ENCODE results near the gene GLMP. TPM values are rescaled to one million over a fixed set of nuclear protein-coding genes. Genes with fewer than 3 reads are reported as not detected.

GLMP gene
- total RNA-seq, 1 donor from 2014 or later: 16.0 TPM

DNA sequence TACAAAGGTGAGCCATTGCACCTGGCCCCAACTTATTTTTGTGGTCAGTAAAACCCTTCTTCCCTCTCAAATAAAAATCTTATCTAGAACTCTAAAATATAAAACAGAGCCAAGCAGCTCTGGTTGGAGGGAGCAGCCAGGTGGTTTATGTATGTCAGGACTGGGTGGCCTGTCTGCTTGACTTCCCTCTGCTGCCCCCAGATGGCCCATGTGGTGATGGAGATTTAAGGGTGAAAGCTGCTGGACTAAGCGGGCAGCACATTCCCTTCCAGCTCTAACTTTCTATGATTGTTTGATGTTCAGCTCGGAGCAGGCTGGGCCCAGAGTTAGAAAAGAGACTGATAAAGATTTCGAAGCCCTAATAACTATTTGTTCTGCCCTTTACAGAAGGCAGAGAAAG is 35.7 kb downstream of the GLMP start:
- intact Hi-C loops (cut with micrococcal nuclease): no loop called here
- no peak for ATAC-seq
- no peak for DNase-seq

DNA sequence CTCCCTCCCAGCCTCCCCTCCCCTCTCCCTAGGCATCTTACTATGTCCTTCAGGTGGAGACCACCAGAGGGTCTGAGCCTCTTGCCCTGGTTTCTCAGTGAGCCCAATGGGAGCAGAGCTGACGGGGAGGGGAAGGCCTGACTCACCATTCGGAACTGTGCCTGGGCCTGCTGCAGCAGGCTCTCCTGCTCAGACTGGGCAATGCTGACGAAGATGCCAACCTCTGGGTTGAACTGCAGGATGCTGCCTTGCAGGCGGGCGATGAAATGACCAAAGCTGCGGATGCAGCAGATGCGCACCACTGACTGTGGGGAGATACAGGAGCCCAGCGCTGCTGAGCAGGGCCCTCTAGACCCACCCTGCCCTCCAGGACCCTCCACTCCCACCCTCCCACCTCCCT is 36.6 kb downstream of the GLMP start:
- DNase-seq (no peak), ATAC-seq (no peak)
- intact Hi-C loops (cut with micrococcal nuclease): no loop called here

GRCh38 chr1:156257711-156258110 is 37.8 kb downstream of the GLMP start:
- DNase-seq: no peak
- ATAC-seq: no peak
- intact Hi-C loops (cut with micrococcal nuclease): no loop called here

- DNase-seq (no peak), ATAC-seq (no peak)
- intact Hi-C loops (cut with micrococcal nuclease): no loop called here
These were observed 41.8 kb downstream of the GLMP start for GRCh38 chr1:156253634-156254033.

DNA sequence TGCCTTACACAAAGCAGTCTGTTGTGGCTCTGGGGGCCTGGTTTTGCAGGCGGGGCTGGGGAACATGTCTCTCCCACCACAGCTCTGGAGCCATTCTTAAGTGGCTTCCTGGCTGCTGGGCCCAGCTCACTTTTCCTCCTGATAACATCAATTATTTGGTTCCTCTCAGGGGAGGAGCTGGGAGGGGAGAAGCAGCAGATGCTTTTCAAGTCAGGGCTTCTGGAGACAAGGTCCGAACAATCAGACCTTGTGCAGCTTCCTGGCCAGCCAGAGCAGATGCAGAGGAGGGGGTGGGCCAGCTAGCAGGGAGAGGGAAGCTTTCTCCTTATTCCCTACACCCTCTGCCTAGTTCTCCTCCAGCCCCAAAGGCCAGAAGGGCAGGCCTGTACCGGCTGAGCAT is 44.0 kb downstream of the GLMP start:
- ATAC-seq (peak; percentile 30), DNase-seq (no peak)
- intact Hi-C loops (cut with micrococcal nuclease): no loop called here

DNA sequence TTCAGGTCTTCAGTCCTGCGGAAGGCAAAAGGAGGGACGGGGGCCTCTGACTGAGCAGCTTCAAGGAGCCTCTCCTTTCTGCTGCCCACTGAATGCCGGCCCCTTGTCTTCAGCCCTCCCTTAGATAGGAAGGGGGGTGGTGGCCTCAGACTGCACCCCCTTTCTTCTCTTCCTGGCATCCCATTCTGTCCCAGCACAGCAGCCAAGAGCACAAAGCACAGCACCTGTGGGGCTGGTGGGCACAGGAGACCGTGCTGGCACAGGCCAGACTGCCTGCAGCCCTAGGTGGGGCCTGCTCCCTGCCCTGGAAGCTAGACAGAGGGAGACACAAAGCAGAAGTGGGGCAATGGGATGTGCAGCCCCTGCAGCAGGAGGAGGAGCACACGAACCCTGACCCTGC is 45.9 kb downstream of the GLMP start:
- ATAC-seq (no peak), DNase-seq (no peak)
- intact Hi-C loops (cut with micrococcal nuclease): no loop called here

GRCh38 chr1:156248323-156248683 is 47.2 kb downstream of the GLMP start:
- intact Hi-C loops (cut with micrococcal nuclease): no loop called here
- no peak for ATAC-seq
- no peak for DNase-seq

GRCh38 chr1:156247460-156248322 is 47.8 kb downstream of the GLMP start, which contains the start of gene PAQR6:
PAQR6 (minus strand) TSS chr1:156248056; CDS start chr1:156246731, 1,325 bp downstream.
- intact Hi-C loops (cut with micrococcal nuclease): no loop called here
- peak; percentile 49 for DNase-seq

DNA sequence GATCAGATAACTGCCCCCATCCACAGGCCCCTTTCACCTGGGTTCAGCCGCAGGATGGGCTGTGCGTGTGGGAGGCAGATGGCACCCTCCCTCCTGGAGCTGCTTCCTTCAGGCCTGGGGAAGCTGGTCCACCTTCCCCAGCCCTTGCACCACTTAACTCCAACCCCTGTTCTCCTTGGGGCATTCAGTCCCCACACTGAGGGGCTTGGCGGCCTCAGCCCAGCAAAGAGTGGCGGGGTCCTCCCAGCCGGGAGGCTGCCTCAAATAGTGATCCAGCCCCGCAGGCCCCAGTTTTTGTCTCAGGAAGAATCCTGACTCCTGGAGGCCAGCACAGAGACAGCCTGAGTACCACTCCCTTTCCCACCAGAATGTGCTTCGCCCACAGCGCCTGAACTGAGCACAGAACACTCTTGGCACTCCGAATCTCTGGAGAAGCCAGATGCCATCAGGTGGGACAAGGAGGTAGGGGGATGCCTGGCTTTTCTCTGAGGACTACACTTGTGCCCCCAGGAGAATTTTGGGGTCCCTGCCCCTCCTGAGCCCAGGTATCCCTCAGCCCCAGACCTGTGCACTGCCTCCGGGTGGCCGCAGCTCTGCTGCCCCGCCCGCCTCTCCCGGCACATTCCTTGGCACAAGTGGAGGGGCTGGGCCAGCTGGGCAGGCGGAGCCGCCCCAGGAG is 48.6 kb downstream of the GLMP start:
- intact Hi-C loops (cut with micrococcal nuclease): no loop called here

More at GRCh38 chr1:156247460-156248322, 47.8 kb downstream of the GLMP start, which contains the start of gene PAQR6:
- peak; percentile 39 for ATAC-seq

DNA sequence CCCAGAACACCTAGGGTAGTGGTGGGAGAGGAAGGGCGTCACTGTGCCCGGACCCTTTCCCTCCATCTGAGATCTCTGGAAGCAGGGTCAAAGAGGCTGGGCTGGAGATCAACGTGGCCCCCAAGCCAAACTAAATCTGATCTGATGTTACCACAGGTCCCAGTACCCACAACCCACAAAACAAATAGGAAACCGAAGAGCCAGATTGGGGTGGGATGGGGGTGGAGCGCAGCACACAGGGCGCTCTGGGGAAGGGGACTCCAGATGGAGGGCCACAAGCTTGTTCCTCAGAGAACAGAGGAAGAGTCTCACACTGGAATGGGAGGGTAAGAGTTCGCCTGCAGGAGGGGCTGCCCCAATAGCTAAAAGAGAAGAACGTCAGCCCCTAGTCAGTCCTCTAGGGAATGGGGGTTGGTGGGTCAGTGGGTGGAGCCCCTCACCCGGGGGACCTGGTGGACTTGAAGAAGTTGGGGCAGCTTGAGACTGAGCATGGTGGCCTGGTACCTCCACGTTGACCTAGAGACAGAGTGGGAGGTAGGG is 49.2 kb downstream of the GLMP start:
- intact Hi-C loops (cut with micrococcal nuclease): no loop called here
- DNase-seq (no peak), ATAC-seq (no peak)

More for the DNA sequence above, 48.6 kb downstream of the GLMP start:
- DNase-seq: peak; percentile 60
- peak; percentile 48 for ATAC-seq

GRCh38 chr1:156245451-156246232 is 49.8 kb downstream of the GLMP start:
- ATAC-seq (peak; percentile 7), DNase-seq (peak; percentile 52)
- intact Hi-C loops (cut with micrococcal nuclease): no loop called here

GRCh38 chr1:156244712-156245111 is 50.8 kb downstream of the GLMP start:
- no peak for ATAC-seq
- DNase-seq: no peak
- intact Hi-C loops (cut with micrococcal nuclease): no loop called here

DNA sequence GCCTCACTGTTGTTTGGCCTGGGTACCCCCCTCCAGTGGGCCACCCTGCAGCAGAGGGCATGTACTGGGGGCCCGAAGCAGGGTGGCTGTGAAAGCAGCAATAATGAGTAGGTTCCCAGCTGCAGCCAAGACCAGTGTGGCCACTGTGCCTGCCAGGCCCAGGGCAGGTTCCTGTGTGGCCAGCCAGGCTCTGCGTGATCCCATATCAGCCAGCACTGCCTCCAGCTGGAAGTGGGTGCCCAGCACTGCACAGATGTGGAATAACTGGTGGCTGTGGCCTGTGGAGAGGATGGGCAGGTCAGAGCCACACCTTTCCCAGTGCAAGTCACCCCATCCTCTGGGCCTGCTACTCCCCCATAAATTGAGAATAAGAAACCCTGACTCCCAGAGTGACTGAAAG is 51.4 kb downstream of the GLMP start:
- DNase-seq: no peak
- intact Hi-C loops (cut with micrococcal nuclease): no loop called here
- ATAC-seq: no peak

DNA sequence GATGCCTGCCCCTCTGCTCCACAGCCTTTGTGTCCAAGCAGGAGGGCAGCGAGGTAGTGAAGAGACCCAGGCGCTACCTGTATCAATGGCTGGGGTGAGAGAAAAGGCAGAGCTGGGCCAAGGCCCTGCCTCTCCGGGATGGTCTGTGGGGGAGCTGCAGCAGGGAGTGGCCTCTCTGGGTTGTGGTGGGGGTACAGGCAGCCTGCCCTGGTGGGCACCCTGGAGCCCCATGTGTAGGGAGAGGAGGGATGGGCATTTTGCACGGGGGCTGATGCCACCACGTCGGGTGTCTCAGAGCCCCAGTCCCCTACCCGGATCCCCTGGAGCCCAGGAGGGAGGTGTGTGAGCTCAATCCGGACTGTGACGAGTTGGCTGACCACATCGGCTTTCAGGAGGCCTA is 52.7 kb downstream of the GLMP start:
- no peak for ATAC-seq
- intact Hi-C loops (cut with micrococcal nuclease): no loop called here
- DNase-seq: no peak

Other genes with a start within 250 kb of the GLMP start
- 33.9 TPM for gene UBQLN4, start 241.9 kb downstream of the GLMP start, total RNA-seq
- 65.6 TPM for gene LAMTOR2, start 240.9 kb downstream of the GLMP start, total RNA-seq
- gene RAB25, start 234.5 kb downstream of the GLMP start, total RNA-seq: not detected
- 0.17 TPM for gene MEX3A, start 213.2 kb downstream of the GLMP start, total RNA-seq
- gene LMNA, start 181.0 kb downstream of the GLMP start, total RNA-seq: 252 TPM
- 0.69 TPM for gene SEMA4A, start 142.1 kb downstream of the GLMP start, total RNA-seq
- gene SLC25A44, start 101.6 kb downstream of the GLMP start, total RNA-seq: 15.3 TPM
- 65.1 TPM for gene PMF1, start 82.7 kb downstream of the GLMP start, total RNA-seq
- gene BGLAP, start 53.5 kb downstream of the GLMP start, total RNA-seq: 1.1 TPM
- 0.32 TPM for gene PAQR6, start 47.6 kb downstream of the GLMP start, total RNA-seq
- gene SMG5, start 12.9 kb downstream of the GLMP start, total RNA-seq: 84.5 TPM
- gene TMEM79, start 11.4 kb downstream of the GLMP start, total RNA-seq: 1.5 TPM
- not detected for gene VHLL, start 3.6 kb upstream of the GLMP start, total RNA-seq
- gene CCT3, start 42.6 kb upstream of the GLMP start, total RNA-seq: 131 TPM
- gene TSACC, start 42.8 kb upstream of the GLMP start, total RNA-seq: not detected
- gene RHBG, start 73.5 kb upstream of the GLMP start, total RNA-seq: not detected
- gene MEF2D, start 205.1 kb upstream of the GLMP start, total RNA-seq: 116 TPM

Data from left ventricle myocardium superior (tissue), 1 donor.